Endothelial cell of umbilical vein (primary cell): ENCODE data around the gene SH3RF1. TPM values are rescaled to one million over a fixed set of nuclear protein-coding genes. Genes with fewer than 3 reads are reported as not detected.

Experiments
- Bru-seq: library from RNA; stranded (reverse); fragments of 400-500 nt; gene quantifications from one replicate; lab custom pipeline; 2021; lab: Mats Ljungman, UMichigan
- BruChase-seq, 2 experiments: library from RNA; stranded (reverse); fragments of 400-500 nt; gene quantifications; one replicate each; lab custom pipeline; 2021; lab: Mats Ljungman, UMichigan
- BruUV-seq: library from RNA; stranded (reverse); fragments of 400-500 nt; replicated peaks from 2 replicates; lab custom pipeline; 2021; lab: Mats Ljungman, UMichigan
- CTCF ChIA-PET: fragments of 300-600, 350-600 bp; sonication (Branson Sonifier 250); formaldehyde crosslinking; loops from one replicate; lab custom pipeline; 2021; ENCODE audit warnings: antibody characterized with exemption, inconsistent platforms; lab: Charles Lee
- POLR2A ChIA-PET: fragments of 300-600, 350-600 bp; sonication (Branson Sonifier 250); formaldehyde crosslinking; loops from one replicate; lab custom pipeline; 2021; ENCODE audit warnings: antibody characterized with exemption, inconsistent platforms; lab: Charles Lee
- DNase-seq: peaks from one replicate; pipeline ENCODE4 v3.0.0-alpha.2; 2011; ENCODE audit warnings: low read depth, low spot score
- FAIRE-seq: peaks from 2 replicates; lab custom pipeline; 2011; peaks lifted over from hg19 to GRCh38; lab: Jason Lieb, UNC
- H2AFZ ChIP-seq: 2 replicates; pipeline ENCODE4 v1.6.0; 2012; ENCODE audit warnings: low read depth, low read length, control low read depth, inconsistent platforms
- H3K27ac ChIP-seq: 2 replicates; pipeline ENCODE4 v1.5.1; 2011; ENCODE audit warnings: low read depth, mild to moderate bottlenecking, control low read depth, low read length, moderate library complexity; ENCODE audit not compliant: insufficient read depth
- H3K27me3 ChIP-seq, 2 experiments: 2 replicates each; pipeline versions ENCODE4 v1.6.0 to v1.6.1; 2011; ENCODE audit warnings: low read length in 2 of 2, mixed read lengths in 1 of 2; ENCODE audit not compliant: control insufficient read depth in 2 of 2, insufficient read depth in 2 of 2
- H3K36me3 ChIP-seq, 2 experiments: 2 replicates in 1 of 2; 3 replicates in 1 of 2; pipeline ENCODE4 v1.5.1; 2011; ENCODE audit warnings: low read length in 2 of 2, mild to moderate bottlenecking in 1 of 2, moderate library complexity in 1 of 2; ENCODE audit not compliant: control insufficient read depth in 2 of 2, insufficient read depth in 2 of 2; ENCODE audit errors: extremely low read depth in 1 of 2
- H3K4me1 ChIP-seq: 3 replicates; pipeline ENCODE4 v1.5.1; 2011; ENCODE audit warnings: mild to moderate bottlenecking, low read length; ENCODE audit not compliant: control insufficient read depth, insufficient read depth; ENCODE audit errors: extremely low read depth
- H3K4me2 ChIP-seq: 2 replicates; pipeline ENCODE4 v1.6.1; 2011; ENCODE audit warnings: low read length, control low read depth, mixed read lengths; ENCODE audit not compliant: insufficient read depth
- H3K4me3 ChIP-seq, 3 experiments: fragments of 200-600 bp in 1 of 3; sonication (generic), shearing (Covaris generic) in 1 of 3; replicated peaks in 1 of 3; 2 replicates each; pipeline ENCODE4 v1.5.1; 2011 to 2016; ENCODE audit warnings: control low read depth in 3 of 3, low read length in 3 of 3, mild to moderate bottlenecking in 2 of 3, inconsistent platforms in 1 of 3, low read depth in 1 of 3, moderate library complexity in 1 of 3; ENCODE audit not compliant: insufficient read depth in 1 of 3
- H3K79me2 ChIP-seq: 2 replicates; pipeline ENCODE4 v1.6.0; 2012; ENCODE audit warnings: low read length, inconsistent platforms; ENCODE audit not compliant: control insufficient read depth, insufficient read depth
- H3K9ac ChIP-seq: replicated peaks from 2 replicates; pipeline ENCODE3; 2011; ENCODE audit warnings: low read length, control low read depth; ENCODE audit not compliant: insufficient read depth; ENCODE audit errors: extremely low read depth
- H3K9me1 ChIP-seq: replicated peaks from 3 replicates; pipeline ENCODE4 v1.6.0; 2011; ENCODE audit warnings: mild to moderate bottlenecking, low read length; ENCODE audit not compliant: control insufficient read depth, insufficient read depth; ENCODE audit errors: extremely low read depth
- H3K9me3 ChIP-seq: replicated peaks from 2 replicates; pipeline ENCODE4 v1.5.1; 2012; ENCODE audit warnings: low read length, inconsistent platforms; ENCODE audit not compliant: control insufficient read depth, insufficient read depth
- H4K20me1 ChIP-seq: replicated peaks from 2 replicates; pipeline ENCODE3; 2011; ENCODE audit warnings: mild to moderate bottlenecking, low read length; ENCODE audit not compliant: control insufficient read depth, insufficient read depth; ENCODE audit errors: extremely low read depth
- FOS ChIP-seq: IDR thresholded peaks from 2 replicates; pipeline ENCODE4 v1.6.1; 2011; ENCODE audit warnings: mild to moderate bottlenecking, low read length, moderate library complexity, borderline replicate concordance; ENCODE audit not compliant: insufficient read depth
- POLR2A ChIP-seq: IDR thresholded peaks from 2 replicates; pipeline ENCODE4 v1.6.1; 2012; ENCODE audit warnings: low read depth, mild to moderate bottlenecking, control low read depth, low read length
- POLR2AphosphoS5 ChIP-seq: IDR thresholded peaks from 2 replicates; pipeline ENCODE4 v1.6.1; 2012; ENCODE audit warnings: low read depth, mild to moderate bottlenecking, control low read depth, low read length, moderate library complexity; ENCODE audit not compliant: insufficient read depth
- dilution Hi-C: fragments of 300-500 bp; cut with MboI; formaldehyde crosslinking; loops from one replicate; pipeline ENCODE4 v1.15.0; 2019; ENCODE audit warnings: low sequenced_read_pairs; ENCODE audit not compliant: extremely low pct_ligation_motif_present
- intact Hi-C: fragments of 100-400 bp; cut with micrococcal nuclease; formaldehyde crosslinking; loops from one replicate; pipeline ENCODE4 v1.10.0; 2022
- long read RNA-seq: library from polyadenylated mRNA; stranded (forward); transcript quantifications from one replicate; pipeline ENCODE4 v2.0.0, GENCODE V29; 2021
- polyA minus RNA-seq, 3 experiments: library from RNA; depleted of rRNA, polyadenylated mRNA; stranded (reverse); fragments of >200 nt; gene quantifications; 1 replicate in 1 of 3; 2 replicates in 2 of 3; pipeline ENCODE4 v1.2.3, GENCODE V29; 2011
- polyA plus RNA-seq, 4 experiments: library from polyadenylated mRNA; depleted of rRNA in 3 of 4; stranded (reverse) in 3 of 4; unstranded in 1 of 4; fragments of >200 nt; gene quantifications; 2 replicates each; pipeline versions ENCODE4 v1.2.1 to v1.2.3, GENCODE V29; 2011 to 2012; ENCODE audit warnings: missing spikeins in 1 of 4
- total RNA-seq: library from RNA; stranded (reverse); gene quantifications from 2 replicates; pipeline ENCODE4 v1.2.3, GENCODE V29; 2021

Gene SH3RF1
- total RNA-seq (24.3 and 24.9 TPM in 2 replicates), polyA plus RNA-seq (16.2 and 16.7 TPM in 2 replicates), polyA minus RNA-seq (59.1 and 61.5 TPM in 2 replicates), Bru-seq, nascent RNA (percentile 93 among the genes with signal in this experiment), BruChase-seq, experiment 1, labeled RNA remaining after a 6-hour chase (percentile 71 among the genes with signal in this experiment), BruChase-seq, experiment 2, labeled RNA remaining after a 2-hour chase (percentile 82 among the genes with signal in this experiment)
- 11.5 and 13.4 TPM in 2 replicates for polyA plus RNA-seq (2011; cell fraction: cytosol; rRNA removed)
- 21.1 and 23.1 TPM in 2 replicates for polyA plus RNA-seq (2011; cell fraction: nucleus; rRNA removed)
- 12.8 and 15.2 TPM in 2 replicates for polyA plus RNA-seq (2012)
- polyA minus RNA-seq (2011; cell fraction: cytosol; rRNA and poly(A)+ RNA removed) = 24.1 TPM
- polyA minus RNA-seq (2011; cell fraction: nucleus; rRNA and poly(A)+ RNA removed) = 80.9 and 111 TPM in 2 replicates
- long read RNA-seq, full-length matches to known transcripts = 16 of 20 reads
- long read RNA-seq, partial matches to known transcripts = 1 of 20 reads
- long read RNA-seq, other reads (novel, unspliced or antisense) = 3 of 20 reads

DNA sequence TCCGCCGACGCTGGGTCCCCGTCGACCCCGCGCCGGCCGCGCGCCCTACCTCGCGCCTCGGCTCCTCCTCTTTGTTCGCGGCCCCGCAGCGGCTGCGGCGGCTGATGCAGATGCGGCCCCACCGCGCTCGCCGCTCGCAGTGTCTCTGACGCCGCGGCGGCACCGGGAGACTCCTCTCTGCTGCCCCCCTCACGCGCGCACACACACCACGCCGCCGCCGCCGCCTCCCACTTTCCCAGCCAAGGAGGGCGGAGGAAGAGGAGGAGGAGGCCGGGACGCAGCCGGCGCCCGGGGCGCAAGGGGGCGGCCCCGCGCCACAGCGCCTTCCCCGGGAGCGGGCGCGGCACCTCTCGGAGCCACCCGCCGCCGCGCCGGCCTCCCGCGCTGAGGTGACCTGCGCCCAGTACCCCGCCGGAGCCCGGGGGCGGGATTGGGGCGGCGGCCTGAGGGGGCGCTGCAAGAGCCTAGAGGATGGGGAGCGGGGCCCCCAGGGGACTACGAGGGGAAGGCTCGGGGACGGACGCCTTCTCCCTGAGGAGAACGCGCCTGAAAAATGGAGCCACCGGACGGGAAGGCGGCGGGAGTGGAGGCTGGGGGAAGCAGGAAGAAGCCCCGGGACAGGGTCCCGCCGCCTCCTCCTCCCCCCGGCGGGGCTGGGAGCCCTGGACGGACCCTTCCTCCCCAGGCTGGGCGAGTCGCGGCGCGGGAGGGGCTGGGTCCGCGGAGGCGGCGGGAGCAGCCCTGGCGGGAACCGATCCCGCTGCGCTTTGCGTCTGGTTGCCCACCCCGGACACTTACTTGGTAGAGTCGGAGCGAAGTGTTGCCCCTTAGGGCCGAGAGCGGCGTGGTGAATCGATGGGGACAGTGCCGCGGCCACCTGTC, at the start of gene SH3RF1:
Gene SH3RF1 (minus strand): TSS at position 147 of the 882 bp plus-strand sequence. CDS start 1,744 bp downstream, outside the sequence.
- dilution Hi-C loops (no loop called here), intact Hi-C loops (loop anchor here (1.0 to 2.0 kb wide), 7 partner anchors 40 to 260 kb away; partner anchors contain the start of gene CBR4)
- peak within 1 kb of the TSS; percentile 91 for H3K27ac ChIP-seq
- peak; percentile 68 for FAIRE-seq
- no TSS peak for BruUV-seq
- TF ChIP-seq FOS (no peak), POLR2AphosphoS5 (peak; percentile 70), POLR2A (peak; percentile 65)
- POLR2A ChIA-PET = interaction anchor here (1.2 to 2.6 kb wide), 4 partner anchors 15 to 156 kb away, joined by 3 to 9 read pairs (median 4); no protein-coding TSS in a partner anchor
- H4K20me1 ChIP-seq = no peaks in the 10 kb centered on the region
- peak within 1 kb of the TSS; percentile 100 for H3K4me2 ChIP-seq
- DNase-seq = peak; percentile 88
- H3K9me1 ChIP-seq = no peaks in the 10 kb centered on the region
- H2AFZ ChIP-seq = peak within 1 kb of the TSS; percentile 92
- H3K4me3 ChIP-seq = peak within 1 kb of the TSS; percentile 63 to 99 (median 99)
- H3K79me2 ChIP-seq = peaks cover 46% of the 10 kb centered on the region
- CTCF ChIA-PET = interaction anchor here (0.9 to 3.4 kb wide), 6 partner anchors 16 to 263 kb away, joined by 3 to 31 read pairs (median 6); partner anchors contain the start of gene CBR4
- no peaks in the 10 kb centered on the region for H3K36me3 ChIP-seq
- no peaks in the 10 kb centered on the region for H3K9me3 ChIP-seq
- H3K27me3 ChIP-seq = no peaks in the 10 kb centered on the region
- peak within 1 kb of the TSS; percentile 85 for H3K9ac ChIP-seq
- peaks cover 42% of the 10 kb centered on the region for H3K4me1 ChIP-seq
